ENCODE results near the gene XPNPEP2.
"Not testable (repeated sequence)": the region's sequence is repeated elsewhere in the genome, so short reads cannot be mapped to it uniquely, and the experiment has no call there.

XPNPEP2 gene

GRCh38 chrX:129726307-129727111 is 12.3 kb upstream of the XPNPEP2 start:
- FAIRE-seq (peak; percentile 71), DNase-seq (ENCODE audit: insufficient read length, low spot score) (no peak)
- TF ChIP-seq POLR2A (IDR thresholded peaks at IDR 0.05; ENCODE audit: low read depth, low read length) (no peak), POLR2AphosphoS5 (IDR thresholded peaks at IDR 0.05; ENCODE audit: low read depth, low read length) (no peak), TAF1 (IDR thresholded peaks at IDR 0.05; ENCODE audit: low read depth, low read length) (no peak), PAX5 (IDR thresholded peaks at IDR 0.05; ENCODE audit: insufficient read depth, low read length, severe bottlenecking) (no peak), POU2F2 (IDR thresholded peaks at IDR 0.05; ENCODE audit: low read depth, low read length) (no peak), SPI1 (IDR thresholded peaks at IDR 0.05; ENCODE audit: low read depth, low read length) (no peak)

DNA sequence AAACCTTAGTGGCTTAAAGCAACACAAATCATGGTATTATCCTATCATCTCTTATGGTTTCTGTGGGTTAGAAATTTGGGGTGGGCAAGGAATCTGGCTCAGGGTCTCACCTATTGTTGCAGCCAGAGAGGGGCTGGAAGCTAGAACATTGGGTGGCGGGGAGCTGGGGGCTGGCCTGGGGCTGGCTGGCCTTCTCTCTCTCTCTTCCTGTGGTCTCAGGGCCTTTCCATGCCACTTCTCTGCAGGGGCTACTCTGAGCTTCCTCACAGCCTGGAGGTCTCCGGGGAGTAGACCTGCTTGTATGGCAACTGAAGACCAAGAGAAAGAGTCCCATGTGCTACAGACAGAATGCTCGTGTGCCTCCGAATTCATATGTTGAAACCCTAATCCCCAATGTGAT is 10.7 kb upstream of the XPNPEP2 start:
- TF ChIP-seq PAX5 (IDR thresholded peaks at IDR 0.05; ENCODE audit: insufficient read depth, low read length, severe bottlenecking) (no peak), POU2F2 (IDR thresholded peaks at IDR 0.05; ENCODE audit: low read depth, low read length) (no peak), TAF1 (IDR thresholded peaks at IDR 0.05; ENCODE audit: low read depth, low read length) (no peak), POLR2A (IDR thresholded peaks at IDR 0.05; ENCODE audit: low read depth, low read length) (no peak)
- FAIRE-seq (no peak), DNase-seq (ENCODE audit: insufficient read length, low spot score) (no peak)

DNA sequence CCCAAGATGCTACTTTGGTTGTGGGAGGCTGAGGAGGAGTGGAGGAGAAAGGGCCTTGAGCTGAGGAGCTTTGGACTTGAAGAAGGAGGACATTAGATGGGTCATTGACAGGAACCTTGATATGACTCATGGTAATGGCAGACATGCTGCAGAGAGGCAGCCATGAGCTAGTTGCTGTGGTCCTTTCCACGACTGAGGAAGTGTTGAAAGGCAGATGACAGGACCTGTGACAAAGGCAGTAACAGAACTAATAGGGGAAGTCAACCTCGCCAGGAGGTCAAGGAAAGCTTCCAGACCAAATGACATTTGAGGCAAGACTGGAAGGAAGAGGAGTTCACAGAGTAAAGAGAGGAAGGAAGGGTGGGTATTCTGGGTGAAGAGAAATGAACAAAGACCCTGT is 7.6 kb upstream of the XPNPEP2 start:
- DNase-seq (ENCODE audit: insufficient read length, low spot score) (no peak), FAIRE-seq (peak; percentile 58)
- TF ChIP-seq SPI1 (IDR thresholded peaks at IDR 0.05; ENCODE audit: low read depth, low read length), result no peak
- TF ChIP-seq POLR2AphosphoS5 (IDR thresholded peaks at IDR 0.05; ENCODE audit: low read depth, low read length), result no peak
- no peak for TF ChIP-seq PAX5 (IDR thresholded peaks at IDR 0.05; ENCODE audit: insufficient read depth, low read length, severe bottlenecking)
- TF ChIP-seq POLR2A (IDR thresholded peaks at IDR 0.05; ENCODE audit: low read depth, low read length), result no peak
- TF ChIP-seq POU2F2 (IDR thresholded peaks at IDR 0.05; ENCODE audit: low read depth, low read length), result no peak
- TF ChIP-seq TAF1 (IDR thresholded peaks at IDR 0.05; ENCODE audit: low read depth, low read length), result no peak

DNA sequence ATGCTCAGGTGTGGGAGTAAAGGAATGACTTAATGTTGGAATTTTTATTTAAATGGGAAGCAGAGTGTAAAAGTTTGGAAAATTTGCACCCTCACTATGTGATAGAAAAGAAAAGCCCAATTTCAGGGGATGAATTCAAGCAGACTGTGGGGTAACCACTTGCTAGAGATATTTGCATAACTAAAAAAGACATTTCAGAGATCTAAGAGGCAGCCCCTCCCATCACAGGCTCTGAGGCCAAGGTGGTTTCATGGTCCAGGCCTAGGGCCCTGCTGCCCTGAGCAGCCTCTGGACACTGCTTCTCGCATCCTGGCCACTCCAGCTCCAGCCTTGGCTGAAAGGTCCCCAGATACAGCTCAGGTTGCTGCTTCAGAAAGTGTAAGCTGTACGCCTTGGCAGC is 5.9 kb upstream of the XPNPEP2 start:
- FAIRE-seq (peak; percentile 41), DNase-seq (ENCODE audit: insufficient read length, low spot score) (no peak)
- TF ChIP-seq POLR2AphosphoS5 (IDR thresholded peaks at IDR 0.05; ENCODE audit: low read depth, low read length) (no peak), PAX5 (IDR thresholded peaks at IDR 0.05; ENCODE audit: insufficient read depth, low read length, severe bottlenecking) (no peak), POU2F2 (IDR thresholded peaks at IDR 0.05; ENCODE audit: low read depth, low read length) (no peak), TAF1 (IDR thresholded peaks at IDR 0.05; ENCODE audit: low read depth, low read length) (no peak), POLR2A (IDR thresholded peaks at IDR 0.05; ENCODE audit: low read depth, low read length) (no peak), SPI1 (IDR thresholded peaks at IDR 0.05; ENCODE audit: low read depth, low read length) (no peak)

DNA sequence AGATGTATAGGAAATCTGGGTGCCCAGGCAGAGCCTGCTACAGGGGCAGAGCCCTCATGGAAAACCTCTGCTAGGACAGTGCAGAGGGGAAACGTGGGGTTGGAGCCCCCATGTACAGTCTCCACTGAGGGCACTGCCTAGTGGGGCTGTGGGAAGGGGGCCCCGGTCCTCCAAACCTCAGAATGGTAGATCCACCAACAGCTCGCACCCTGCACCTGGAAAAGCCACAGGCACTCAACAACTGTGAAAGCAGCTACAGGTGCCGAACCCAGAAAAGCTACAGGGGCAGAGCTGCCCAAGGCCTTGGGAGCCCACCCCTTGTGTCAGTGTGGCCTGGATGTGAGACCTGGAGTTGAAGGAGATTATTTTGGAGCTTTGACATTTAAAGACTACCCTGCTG is 5.4 kb upstream of the XPNPEP2 start:
- no peak for TF ChIP-seq POLR2A (IDR thresholded peaks at IDR 0.05; ENCODE audit: low read depth, low read length)
- TF ChIP-seq POLR2AphosphoS5 (IDR thresholded peaks at IDR 0.05; ENCODE audit: low read depth, low read length), result no peak
- TF ChIP-seq SPI1 (IDR thresholded peaks at IDR 0.05; ENCODE audit: low read depth, low read length), result no peak
- TF ChIP-seq POU2F2 (IDR thresholded peaks at IDR 0.05; ENCODE audit: low read depth, low read length), result no peak
- no peak for TF ChIP-seq PAX5 (IDR thresholded peaks at IDR 0.05; ENCODE audit: insufficient read depth, low read length, severe bottlenecking)
- no peak for TF ChIP-seq TAF1 (IDR thresholded peaks at IDR 0.05; ENCODE audit: low read depth, low read length)
- FAIRE-seq (no peak), DNase-seq (ENCODE audit: insufficient read length, low spot score) (no peak)

DNA sequence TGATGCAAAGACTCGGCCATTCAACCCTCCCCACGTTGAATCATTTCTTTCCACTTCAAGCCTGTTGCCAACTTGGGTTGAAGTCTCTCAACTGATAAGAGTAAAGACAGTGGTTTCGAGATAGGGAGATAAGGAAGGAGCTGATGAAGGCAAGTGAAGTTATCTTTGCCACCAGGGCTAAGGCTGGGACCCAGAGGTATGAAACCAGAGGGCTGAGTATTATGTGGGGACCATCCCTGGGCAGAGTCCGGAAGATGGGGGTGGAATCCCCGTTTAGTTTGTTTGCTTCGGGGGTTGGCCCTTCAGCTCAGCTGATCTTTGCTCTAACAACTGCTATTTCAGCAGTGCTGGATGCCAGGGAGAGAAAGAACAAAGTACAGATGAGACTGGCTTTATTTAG is 2.3 kb upstream of the XPNPEP2 start:
- FAIRE-seq (no peak), DNase-seq (ENCODE audit: insufficient read length, low spot score) (no peak)
- TF ChIP-seq POLR2AphosphoS5 (IDR thresholded peaks at IDR 0.05; ENCODE audit: low read depth, low read length) (no peak), TAF1 (IDR thresholded peaks at IDR 0.05; ENCODE audit: low read depth, low read length) (no peak)

DNA sequence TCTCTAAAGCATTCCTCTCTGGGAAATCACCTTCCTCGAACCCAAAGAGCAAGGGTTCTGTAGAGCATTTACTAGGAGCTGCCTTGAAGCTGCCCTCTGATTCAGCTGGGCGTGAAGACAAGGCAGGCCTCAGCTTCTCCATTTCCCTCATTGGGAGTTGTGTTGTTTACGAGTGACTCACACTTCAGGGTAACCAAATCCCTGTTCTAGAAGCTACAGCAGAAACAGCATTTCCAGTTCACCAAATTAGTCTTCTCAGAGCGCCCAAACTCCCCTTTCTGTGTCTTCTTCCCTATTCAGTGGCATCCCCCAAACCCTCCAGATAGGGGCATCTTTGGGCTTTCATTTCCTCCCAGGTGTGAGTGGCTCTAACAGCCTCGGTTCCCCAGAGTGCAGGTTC is 863 bp upstream of the XPNPEP2 start:
- FAIRE-seq (peak; percentile 26), DNase-seq (ENCODE audit: insufficient read length, low spot score) (no peak)
- TF ChIP-seq PAX5 (IDR thresholded peaks at IDR 0.05; ENCODE audit: insufficient read depth, low read length, severe bottlenecking), result no peak
- no peak for TF ChIP-seq SPI1 (IDR thresholded peaks at IDR 0.05; ENCODE audit: low read depth, low read length)
- no peak for TF ChIP-seq POLR2A (IDR thresholded peaks at IDR 0.05; ENCODE audit: low read depth, low read length)
- no peak for TF ChIP-seq TAF1 (IDR thresholded peaks at IDR 0.05; ENCODE audit: low read depth, low read length)
- no peak for TF ChIP-seq POLR2AphosphoS5 (IDR thresholded peaks at IDR 0.05; ENCODE audit: low read depth, low read length)
- no peak for TF ChIP-seq POU2F2 (IDR thresholded peaks at IDR 0.05; ENCODE audit: low read depth, low read length)

- no peak for TF ChIP-seq POLR2A (IDR thresholded peaks at IDR 0.05; ENCODE audit: low read depth, low read length)
- no peak for TF ChIP-seq TAF1 (IDR thresholded peaks at IDR 0.05; ENCODE audit: low read depth, low read length)
- no peak for TF ChIP-seq POLR2AphosphoS5 (IDR thresholded peaks at IDR 0.05; ENCODE audit: low read depth, low read length)
- no peak for TF ChIP-seq POU2F2 (IDR thresholded peaks at IDR 0.05; ENCODE audit: low read depth, low read length)
- TF ChIP-seq PAX5 (IDR thresholded peaks at IDR 0.05; ENCODE audit: insufficient read depth, low read length, severe bottlenecking), result no peak
- no peak for TF ChIP-seq SPI1 (IDR thresholded peaks at IDR 0.05; ENCODE audit: low read depth, low read length)
- DNase-seq (ENCODE audit: insufficient read length, low spot score), result no peak
- FAIRE-seq, result no peak
Observed at GRCh38 chrX:129739578-129739977, 799 bp downstream of the XPNPEP2 start.

DNA sequence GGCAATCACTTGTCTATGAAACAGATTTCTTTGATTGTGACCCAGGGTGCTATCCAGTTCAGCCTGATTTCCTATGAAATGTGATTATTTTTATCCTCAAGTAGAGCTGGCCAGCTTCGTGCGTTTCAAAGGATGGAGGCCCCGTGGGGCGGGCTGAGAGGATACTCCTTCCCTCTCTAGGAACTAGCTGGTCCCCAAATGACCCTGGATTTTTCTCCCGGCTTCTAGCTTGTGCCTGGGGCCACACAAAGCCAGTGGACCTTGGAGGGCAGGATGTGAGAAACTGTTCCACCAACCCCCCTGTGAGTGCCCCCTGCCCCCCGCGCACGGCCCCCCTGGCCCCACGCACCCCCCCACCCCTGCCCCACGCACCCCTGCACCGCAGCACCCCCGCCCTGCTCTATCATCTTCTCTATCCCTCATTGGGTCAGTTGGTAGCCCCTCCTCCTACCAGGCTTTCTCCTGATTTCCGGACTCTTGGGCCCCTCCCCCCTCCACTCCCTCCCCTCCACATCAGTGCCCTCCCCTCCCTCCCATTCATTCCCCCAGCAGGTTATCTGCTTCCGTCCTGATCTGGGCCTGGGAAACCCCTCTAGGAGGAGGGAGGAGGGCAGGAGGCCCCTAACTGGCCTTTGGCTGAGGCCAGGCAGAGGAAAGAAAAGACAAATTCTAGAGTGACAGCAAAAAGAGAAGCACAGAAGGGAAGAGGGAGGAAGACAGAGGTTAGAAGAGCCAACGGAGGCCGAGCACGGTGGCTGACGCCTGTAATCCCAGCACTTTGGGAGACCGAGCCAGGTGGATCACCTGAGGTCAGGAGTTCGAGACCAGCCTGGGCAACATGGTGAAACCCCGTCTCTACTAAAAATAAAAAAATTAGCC is 3.3 kb downstream of the XPNPEP2 start:
- no peak for DNase-seq (ENCODE audit: insufficient read length, low spot score)
- FAIRE-seq, result peak; percentile 80
- TF ChIP-seq POLR2A (IDR thresholded peaks at IDR 0.05; ENCODE audit: low read depth, low read length), result no peak
- no peak for TF ChIP-seq SPI1 (IDR thresholded peaks at IDR 0.05; ENCODE audit: low read depth, low read length)
- TF ChIP-seq PAX5 (IDR thresholded peaks at IDR 0.05; ENCODE audit: insufficient read depth, low read length, severe bottlenecking), result no peak
- no peak for TF ChIP-seq POLR2AphosphoS5 (IDR thresholded peaks at IDR 0.05; ENCODE audit: low read depth, low read length)
- no peak for TF ChIP-seq POU2F2 (IDR thresholded peaks at IDR 0.05; ENCODE audit: low read depth, low read length)
- TF ChIP-seq TAF1 (IDR thresholded peaks at IDR 0.05; ENCODE audit: low read depth, low read length), result no peak

- peak; percentile 67 for FAIRE-seq
- DNase-seq (ENCODE audit: insufficient read length, low spot score), result not testable (repeated sequence)
Observed at GRCh38 chrX:129742759-129743152, 4.0 kb downstream of the XPNPEP2 start.
